ENCODE measurements around the gene GOLGA6D.
"Not testable (repeated sequence)": the region's sequence is repeated elsewhere in the genome, so short reads cannot be mapped to it uniquely, and the experiment has no call there.

- TF ChIP-seq, protein P1, sequence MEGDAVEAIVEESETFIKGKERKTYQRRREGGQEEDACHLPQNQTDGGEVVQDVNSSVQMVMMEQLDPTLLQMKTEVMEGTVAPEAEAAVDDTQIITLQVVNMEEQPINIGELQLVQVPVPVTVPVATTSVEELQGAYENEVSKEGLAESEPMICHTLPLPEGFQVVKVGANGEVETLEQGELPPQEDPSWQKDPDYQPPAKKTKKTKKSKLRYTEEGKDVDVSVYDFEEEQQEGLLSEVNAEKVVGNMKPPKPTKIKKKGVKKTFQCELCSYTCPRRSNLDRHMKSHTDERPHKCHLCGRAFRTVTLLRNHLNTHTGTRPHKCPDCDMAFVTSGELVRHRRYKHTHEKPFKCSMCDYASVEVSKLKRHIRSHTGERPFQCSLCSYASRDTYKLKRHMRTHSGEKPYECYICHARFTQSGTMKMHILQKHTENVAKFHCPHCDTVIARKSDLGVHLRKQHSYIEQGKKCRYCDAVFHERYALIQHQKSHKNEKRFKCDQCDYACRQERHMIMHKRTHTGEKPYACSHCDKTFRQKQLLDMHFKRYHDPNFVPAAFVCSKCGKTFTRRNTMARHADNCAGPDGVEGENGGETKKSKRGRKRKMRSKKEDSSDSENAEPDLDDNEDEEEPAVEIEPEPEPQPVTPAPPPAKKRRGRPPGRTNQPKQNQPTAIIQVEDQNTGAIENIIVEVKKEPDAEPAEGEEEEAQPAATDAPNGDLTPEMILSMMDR (IDR thresholded peaks at IDR 0.05): not testable (repeated sequence)
- TF ChIP-seq POLR2AphosphoS5, POLR2A (IDR thresholded peaks at IDR 0.05): not testable (repeated sequence)
Measured at GRCh38 chr15:75298541-75299310, 16.1 kb downstream of the GOLGA6D start.

Measured in prostate gland (tissue), 2 donors.